ENCODE results near the gene SEPSECS.
A peak's percentile ranks its signal among the peaks of the same experiment; 100 is the strongest.

The SEPSECS gene

GRCh38 chr4:25159837-25160713 is at the start of gene SEPSECS:
SEPSECS (minus strand) TSS chr4:25160449; CDS start chr4:25160369, 80 bp downstream.
- peak; percentile 96 for DNase-seq

GRCh38 chr4:25209702-25210101 is 49.5 kb upstream of the SEPSECS start:
- no peak for DNase-seq

GRCh38 chr4:25207997-25208396 is 47.7 kb upstream of the SEPSECS start:
- DNase-seq, result no peak

- no peak for DNase-seq
Observed at GRCh38 chr4:25198713-25199112, 38.5 kb upstream of the SEPSECS start.

- DNase-seq, result no peak
Observed at GRCh38 chr4:25190407-25190806, 30.2 kb upstream of the SEPSECS start.

- DNase-seq, result no peak
Observed at GRCh38 chr4:25184056-25184455, 23.8 kb upstream of the SEPSECS start.

GRCh38 chr4:25182937-25183336 is 22.7 kb upstream of the SEPSECS start:
- no peak for DNase-seq

GRCh38 chr4:25180524-25181131 is 20.4 kb upstream of the SEPSECS start:
- DNase-seq, result no peak

- no peak for DNase-seq
Observed at GRCh38 chr4:25178838-25179261, 18.6 kb upstream of the SEPSECS start.

GRCh38 chr4:25177147-25177546 is 16.9 kb upstream of the SEPSECS start:
- DNase-seq, result no peak

GRCh38 chr4:25174674-25175073 is 14.4 kb upstream of the SEPSECS start:
- no peak for DNase-seq

GRCh38 chr4:25172961-25173915 is 13.0 kb upstream of the SEPSECS start:
- DNase-seq, result no peak

GRCh38 chr4:25171201-25171865 is 11.1 kb upstream of the SEPSECS start:
- DNase-seq, result no peak

GRCh38 chr4:25169446-25169845 is 9.2 kb upstream of the SEPSECS start:
- no peak for DNase-seq

GRCh38 chr4:25165916-25166315 is 5.7 kb upstream of the SEPSECS start:
- DNase-seq, result no peak

GRCh38 chr4:25163196-25163595 is 2.9 kb upstream of the SEPSECS start:
- no peak for DNase-seq

- DNase-seq, result no peak
Observed at GRCh38 chr4:25162566-25162965, 2.3 kb upstream of the SEPSECS start.

- no peak for DNase-seq
Observed at GRCh38 chr4:25161593-25161950, 1.3 kb upstream of the SEPSECS start.

- DNase-seq, result no peak
Observed at GRCh38 chr4:25160714-25161592, 704 bp upstream of the SEPSECS start.

GRCh38 chr4:25158817-25159216 is 1.4 kb downstream of the SEPSECS start:
- DNase-seq, result no peak

- DNase-seq, result no peak
Observed at GRCh38 chr4:25157081-25157480, 3.2 kb downstream of the SEPSECS start.

GRCh38 chr4:25155947-25156346 is 4.3 kb downstream of the SEPSECS start:
- DNase-seq, result no peak
